GM12864 (cell line): Measurements from ENCODE around the gene PDSS2.

ENCODE experiments used
- DNase-seq: peaks from one replicate; pipeline ENCODE4 v3.0.0-alpha.2; 2011; ENCODE audit warnings: low read depth
- H3K4me3 ChIP-seq: 2 replicates; pipeline ENCODE4 v1.5.1; 2011; ENCODE audit warnings: mild to moderate bottlenecking, low read depth, low read length, control low read depth
- CTCF ChIP-seq: IDR thresholded peaks from 2 replicates; pipeline ENCODE4 v1.5.1; 2011; ENCODE audit warnings: low read depth, mild to moderate bottlenecking, moderate library complexity, low read length, control low read depth, inconsistent platforms; ENCODE audit errors: missing control alignments

Gene PDSS2

GRCh38 chr6:107192830-107193229 lies 266.5 kb downstream of the PDSS2 start:
- DNase-seq: no peak
- TF ChIP-seq CTCF: no peak
- H3K4me3 ChIP-seq: no peak overlapping the region

- TF ChIP-seq CTCF: no peak
- DNase-seq: no peak
- no peak overlapping the region for H3K4me3 ChIP-seq
Observed at GRCh38 chr6:107187630-107188029, 271.7 kb downstream of the PDSS2 start.

DNA sequence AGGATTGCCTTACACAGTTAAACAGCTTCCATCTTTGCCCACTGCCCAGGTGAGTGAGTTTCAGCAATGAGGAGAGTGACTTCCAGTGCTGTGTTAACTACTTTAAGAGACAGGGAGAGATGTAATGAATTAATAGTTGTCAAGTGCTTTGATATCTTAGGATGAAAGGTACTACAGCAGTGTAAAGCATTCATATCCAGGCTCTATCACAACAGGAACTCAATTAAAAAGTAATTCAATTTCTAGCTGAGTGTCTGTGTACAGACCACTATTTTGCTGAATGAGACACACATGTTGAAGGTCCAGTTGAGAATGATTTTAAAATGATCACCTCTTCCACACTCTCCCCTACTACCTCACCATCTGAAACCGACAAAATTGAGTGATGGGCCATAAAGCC lies 273.3 kb downstream of the PDSS2 start:
- no peak overlapping the region for H3K4me3 ChIP-seq
- no peak for TF ChIP-seq CTCF
- DNase-seq: no peak

GRCh38 chr6:107185391-107185970 lies 273.9 kb downstream of the PDSS2 start:
- no peak overlapping the region for H3K4me3 ChIP-seq
- DNase-seq: no peak
- TF ChIP-seq CTCF: no peak

- no peak for TF ChIP-seq CTCF
- H3K4me3 ChIP-seq: no peak overlapping the region
- no peak for DNase-seq
Observed at GRCh38 chr6:107184435-107184834, 274.9 kb downstream of the PDSS2 start.

DNA sequence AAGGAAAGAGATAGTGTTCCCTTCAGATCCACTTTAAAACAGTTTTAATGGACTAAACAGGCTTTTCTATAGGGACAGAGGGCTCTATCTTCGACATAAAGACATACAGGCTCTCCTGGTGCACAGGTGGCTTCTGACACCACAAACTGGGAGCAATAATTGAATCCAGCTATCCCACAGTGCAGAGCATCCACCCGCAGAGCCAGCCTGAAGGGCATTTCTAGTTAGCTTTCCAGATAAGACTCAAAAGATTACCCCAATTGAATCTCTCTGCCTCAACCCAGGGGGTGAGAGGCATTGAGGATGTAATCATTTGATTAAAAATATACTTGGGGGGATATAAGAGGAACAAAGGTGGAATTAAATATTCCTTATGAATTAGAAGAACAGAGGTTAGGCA lies 279.3 kb downstream of the PDSS2 start:
- no peak for DNase-seq

More for the DNA sequence above, 279.3 kb downstream of the PDSS2 start:
- no peak for TF ChIP-seq CTCF
- H3K4me3 ChIP-seq: no peak overlapping the region
